IMR-90 (cell line): Measurements from ENCODE around the gene CARM1. TPM values are rescaled to one million over a fixed set of nuclear protein-coding genes. Genes with fewer than 3 reads are reported as not detected.
A peak's percentile ranks its signal among the peaks of the same experiment; 100 is the strongest.

Experiments
- ATAC-seq: fragments of 200-7000 bp; cut with Tn5 transposase; 2 replicates; pipeline ENCODE4 v1.9.1; 2020; ENCODE audit warnings: low read depth, mild to moderate bottlenecking, moderate library complexity
- BruUV-seq: library from RNA; stranded (reverse); fragments of 400-500 nt; replicated peaks from 2 replicates; lab custom pipeline; 2021; lab: Mats Ljungman, UMichigan
- CTCF ChIA-PET: fragments of 300-600 bp; formaldehyde crosslinking; extraction: SDS; loops from one replicate; lab custom pipeline; 2021; ENCODE audit warnings: antibody characterized with exemption; lab: Yijun Ruan, JAX
- POLR2A ChIA-PET: fragments of 300-600 bp; sonication (Branson Sonifier 250); formaldehyde crosslinking; loops from one replicate; lab custom pipeline; 2022; ENCODE audit warnings: antibody characterized with exemption; ENCODE audit not compliant: unreplicated experiment; lab: Charles Lee
- DNase-seq: peaks from one replicate; pipeline ENCODE4 v3.0.0; 2013
- H2AFZ ChIP-seq: replicated peaks from 2 replicates; pipeline ENCODE3; 2013; ENCODE audit warnings: low read length, mild to moderate bottlenecking; ENCODE audit not compliant: poor library complexity
- H2AK5ac ChIP-seq: 2 replicates; pipeline ENCODE4 v1.6.1; 2013; ENCODE audit warnings: low read depth, low read length, inconsistent platforms
- H2AK9ac ChIP-seq: replicated peaks from 2 replicates; pipeline ENCODE3; 2013; ENCODE audit warnings: mild to moderate bottlenecking, low read depth, low read length, moderate library complexity; ENCODE audit not compliant: poor library complexity
- H2BK120ac ChIP-seq: 2 replicates; pipeline ENCODE4 v1.6.1; 2013; ENCODE audit warnings: low read depth, low read length, inconsistent platforms
- H2BK15ac ChIP-seq: 3 replicates; pipeline ENCODE4 v1.6.1; 2013; ENCODE audit warnings: low read depth, low read length, inconsistent platforms
- H2BK20ac ChIP-seq: 2 replicates; pipeline ENCODE4 v1.6.1; 2013; ENCODE audit warnings: low read depth, mild to moderate bottlenecking, inconsistent platforms, low read length, moderate library complexity
- H2BK5ac ChIP-seq: 2 replicates; pipeline ENCODE4 v1.6.1; 2013; ENCODE audit warnings: mild to moderate bottlenecking, low read depth, low read length, inconsistent platforms; ENCODE audit not compliant: poor library complexity, severe bottlenecking
- H3K14ac ChIP-seq: replicated peaks from 2 replicates; pipeline ENCODE4 v1.6.1; 2013; ENCODE audit warnings: low read depth, low read length, inconsistent platforms
- H3K18ac ChIP-seq: 2 replicates; pipeline ENCODE4 v1.6.1; 2013; ENCODE audit warnings: low read depth, low read length, control low read depth
- H3K23ac ChIP-seq: 2 replicates; pipeline ENCODE4 v1.6.1; 2013; ENCODE audit warnings: low read depth, low read length, inconsistent platforms
- H3K27ac ChIP-seq: 2 replicates; pipeline ENCODE4 v1.5.1; 2013; ENCODE audit warnings: mild to moderate bottlenecking, control low read depth, low read length; ENCODE audit not compliant: insufficient read depth
- H3K27me3 ChIP-seq: 2 replicates; pipeline ENCODE4 v1.6.1; 2013; ENCODE audit warnings: low read length; ENCODE audit not compliant: control insufficient read depth, insufficient read depth
- H3K36me3 ChIP-seq: 2 replicates; pipeline ENCODE4 v1.6.1; 2013; ENCODE audit warnings: low read length, mixed read lengths; ENCODE audit not compliant: control insufficient read depth, insufficient read depth
- H3K4ac ChIP-seq: 2 replicates; pipeline ENCODE4 v1.6.1; 2013; ENCODE audit warnings: low read depth, low read length, inconsistent platforms
- H3K4me1 ChIP-seq: 2 replicates; pipeline ENCODE4 v1.6.1; 2013; ENCODE audit warnings: low read length, mixed read lengths; ENCODE audit not compliant: control insufficient read depth, insufficient read depth
- H3K4me2 ChIP-seq: 2 replicates; pipeline ENCODE4 v1.6.1; 2013; ENCODE audit warnings: low read depth, mild to moderate bottlenecking, control low read depth, low read length, moderate library complexity
- H3K4me3 ChIP-seq: 2 replicates; pipeline ENCODE4 v1.5.1; 2013; ENCODE audit warnings: low read depth, mild to moderate bottlenecking, control low read depth, low read length, moderate library complexity; ENCODE audit not compliant: insufficient read depth
- H3K56ac ChIP-seq: 2 replicates; pipeline ENCODE4 v1.6.1; 2013; ENCODE audit warnings: low read length, inconsistent platforms; ENCODE audit not compliant: insufficient read depth; ENCODE audit errors: extremely low read depth
- H3K79me1 ChIP-seq, 2 experiments: 2 replicates each; pipeline ENCODE4 v1.6.1; 2013; ENCODE audit warnings: low read length in 2 of 2, inconsistent platforms in 1 of 2, low read depth in 1 of 2
- H3K9ac ChIP-seq: 2 replicates; pipeline ENCODE4 v1.6.1; 2013; ENCODE audit warnings: low read depth, low read length, control low read depth
- H3K9me1 ChIP-seq: 2 replicates; pipeline ENCODE4 v1.6.1; 2013; ENCODE audit warnings: low read length, inconsistent platforms; ENCODE audit not compliant: insufficient read depth
- H3K9me3 ChIP-seq: 2 replicates; pipeline ENCODE4 v1.6.1; 2013; ENCODE audit warnings: low read length; ENCODE audit not compliant: control insufficient read depth, insufficient read depth
- H4K20me1 ChIP-seq: 2 replicates; pipeline ENCODE4 v1.6.1; 2013; ENCODE audit warnings: low read length, inconsistent platforms; ENCODE audit not compliant: insufficient read depth
- H4K5ac ChIP-seq: 2 replicates; pipeline ENCODE4 v1.6.1; 2013; ENCODE audit warnings: mild to moderate bottlenecking, low read depth, low read length, control low read depth
- H4K8ac ChIP-seq, 2 experiments: 2 replicates each; pipeline ENCODE4 v1.6.1; 2013; ENCODE audit warnings: low read depth in 2 of 2, low read length in 2 of 2, control low read depth in 1 of 2, inconsistent platforms in 1 of 2
- H4K91ac ChIP-seq: 2 replicates; pipeline ENCODE4 v1.6.1; 2013; ENCODE audit warnings: low read depth, low read length, inconsistent platforms; ENCODE audit not compliant: insufficient read depth
- BHLHE40 ChIP-seq: fragments of 150-350 bp; IDR thresholded peaks from 2 replicates; pipeline ENCODE4 v1.6.1; 2016; ENCODE audit warnings: mild to moderate bottlenecking, low read depth, low read length
- CEBPB ChIP-seq: IDR thresholded peaks from 2 replicates; pipeline ENCODE4 v1.6.1; 2012; ENCODE audit warnings: low read depth, low read length, improper control_type of control experiment
- CHD1 ChIP-seq: IDR thresholded peaks from 2 replicates; pipeline ENCODE4 v1.6.1; 2012; ENCODE audit warnings: low read depth, low read length, improper control_type of control experiment
- CTCF ChIP-seq: conservative IDR thresholded peaks from 2 replicates; pipeline ENCODE4 v1.5.1; 2012; ENCODE audit warnings: mild to moderate bottlenecking, low read depth, low read length, improper control_type of control experiment
- FOS ChIP-seq: fragments of 150-350 bp; IDR thresholded peaks from 2 replicates; pipeline ENCODE4 v1.6.1; 2016; ENCODE audit warnings: low read depth, low read length
- MXI1 ChIP-seq: IDR thresholded peaks from 2 replicates; pipeline ENCODE4 v1.6.1; 2012; ENCODE audit warnings: low read depth, mild to moderate bottlenecking, low read length, moderate library complexity, borderline replicate concordance
- NFE2L2 ChIP-seq: fragments of 150-350 bp; IDR thresholded peaks from 2 replicates; pipeline ENCODE4 v1.6.1; 2016; ENCODE audit warnings: low read depth, mild to moderate bottlenecking, low read length
- RCOR1 ChIP-seq: IDR thresholded peaks from 2 replicates; pipeline ENCODE4 v1.6.1; 2012; ENCODE audit warnings: mild to moderate bottlenecking, low read length, improper control_type of control experiment; ENCODE audit not compliant: insufficient replicate concordance
- SMC3 ChIP-seq: fragments of 150-350 bp; IDR thresholded peaks from 2 replicates; pipeline ENCODE4 v1.6.1; 2016; ENCODE audit warnings: low read depth, mild to moderate bottlenecking, antibody characterized with exemption, low read length, moderate library complexity
- WGBS, 2 experiments: methylation state at CpG; one replicate each; pipeline versions ENCODE4 v1.1.5 to v1.1.7; 2013; ENCODE audit warnings: missing lambda C conversion rate in 2 of 2; ENCODE audit not compliant: insufficient read length in 1 of 2; ENCODE audit errors: extremely low coverage in 2 of 2; 5-methylcytosine and 5-hydroxymethylcytosine counted together
- dilution Hi-C: fragments of 300-500 bp; cut with HindIII; formaldehyde crosslinking; loops from one replicate; pipeline ENCODE4 v1.14.3; 2018; ENCODE audit warnings: low sequenced_read_pairs; ENCODE audit not compliant: unreplicated experiment
- in situ Hi-C: fragments of 300-500 bp; cut with MboI; formaldehyde crosslinking; loops from 3 replicates; pipeline ENCODE4 v1.14.3; 2019; ENCODE audit warnings: low sequenced_read_pairs, inconsistent platforms, mixed read lengths
- intact Hi-C: fragments of 100-400 bp; cut with micrococcal nuclease; formaldehyde crosslinking; loops from 2 replicates; pipeline ENCODE4 v1.10.0; 2022
- polyA plus RNA-seq, 3 experiments: library from polyadenylated mRNA; depleted of rRNA; stranded (reverse); fragments of >200 nt; gene quantifications; 2 replicates each; pipeline ENCODE4 v1.2.3, GENCODE V29; 2012; ENCODE audit warnings: low replicate concordance in 1 of 3
- total RNA-seq: library from RNA; depleted of rRNA; stranded (reverse); fragments of >200 nt; gene quantifications from 2 replicates; pipeline ENCODE4 v1.2.3, GENCODE V29; 2012

The CARM1 gene
- total and polyA plus RNA-seq, 2 of the 4 experiments (the other 2 are of a cell fraction), result 20.3 to 67.1 TPM

DNA sequence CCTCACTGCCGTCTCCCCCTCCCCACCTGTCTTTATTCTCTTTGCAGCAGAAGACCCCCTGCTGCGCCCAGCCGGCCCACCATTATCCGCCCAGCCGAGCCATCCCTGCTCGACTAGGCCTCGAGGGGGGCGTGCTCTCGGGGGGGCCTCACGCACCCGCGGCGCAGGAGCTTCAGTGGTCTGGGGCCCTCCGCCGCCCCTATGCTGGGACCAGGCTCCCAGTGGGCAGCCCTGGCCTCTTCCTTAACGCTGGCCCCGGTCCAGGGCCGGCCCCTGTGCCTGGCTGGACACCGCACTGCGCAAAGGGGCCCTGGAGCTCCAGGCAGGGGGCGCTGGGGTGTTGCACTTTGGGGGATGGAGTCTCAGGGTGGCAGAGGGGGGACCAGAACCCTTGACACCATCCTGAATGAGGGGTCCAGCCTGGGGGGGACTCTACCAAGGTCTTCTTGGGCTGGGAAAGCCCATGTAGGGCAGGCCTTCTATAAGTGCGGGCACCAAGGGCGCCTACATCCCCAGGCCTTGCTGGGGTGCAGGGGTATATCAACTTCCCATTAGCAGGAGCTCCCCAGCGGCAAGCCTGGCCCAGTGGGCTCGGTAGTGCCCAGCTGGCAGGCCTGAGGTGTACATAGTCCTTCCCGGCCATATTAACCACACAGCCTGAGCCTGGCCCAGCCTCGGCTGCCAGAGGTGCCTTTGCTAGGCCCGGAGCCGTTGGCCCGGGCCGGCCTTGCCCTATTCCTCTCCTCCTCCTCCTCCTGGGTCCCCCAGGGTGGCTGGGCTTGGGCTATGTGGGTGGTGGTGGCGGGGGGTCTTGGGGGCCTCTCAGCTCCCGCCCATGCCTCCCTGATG lies 40.2 kb upstream of the CARM1 start:
- Histone ChIP-seq H4K91ac (no peak overlapping the region), H3K27me3 (no peaks in the 10 kb centered on the region), H3K9me3 (no peaks in the 10 kb centered on the region), H2AK9ac (no peak overlapping the region), H4K20me1 (no peaks in the 10 kb centered on the region; the same call in 1 of the 2 replicates), H3K9ac (no peak overlapping the region), H2BK5ac (no peak overlapping the region), H3K36me3 (peaks cover 52% of the 10 kb centered on the region), H4K8ac (no peak overlapping the region), H3K27ac (no peak overlapping the region), H3K4me3 (no peak overlapping the region), H3K4ac (no peak overlapping the region), H2BK120ac (no peak overlapping the region), H3K79me1 (peaks cover 6 to 9% of the 10 kb centered on the region in 2 experiments; a peak in 3 of 4 replicates), H2AK5ac (no peak overlapping the region), H3K14ac (no peak overlapping the region), H2AFZ (no peak overlapping the region), H2BK15ac (no peak overlapping the region), H2BK20ac (no peak overlapping the region), H3K4me1 (peaks cover 4% of the 10 kb centered on the region; the same call in 1 of the 2 replicates), H3K9me1 (peaks cover 7% of the 10 kb centered on the region; the same call in 1 of the 2 replicates), H3K23ac (no peak overlapping the region), H3K56ac (no peak overlapping the region), H4K5ac (no peak overlapping the region), H3K18ac (no peak overlapping the region), H3K4me2 (no peak overlapping the region)
- ATAC-seq (no peak), DNase-seq (no peak)
- CTCF ChIA-PET, result no interaction called here
- 92% methylated on average over 15 of the region's 33 CpGs; no CpG with 5 or more reads in 1 of the 2 experiments for WGBS, 2 experiments
- in situ Hi-C loops, result no loop called here
- BruUV-seq, result TSS peak; percentile 84
- POLR2A ChIA-PET, result no interaction called here
- dilution Hi-C loops, result no loop called here
- no peak for TF ChIP-seq RCOR1
- no peak for TF ChIP-seq MXI1
- no peak for TF ChIP-seq BHLHE40
- TF ChIP-seq FOS, result no peak
- no peak for TF ChIP-seq NFE2L2
- TF ChIP-seq CEBPB, result no peak
- TF ChIP-seq CTCF, result no peak
- no peak for TF ChIP-seq SMC3
- no peak for TF ChIP-seq CHD1
- intact Hi-C loops, result no loop called here
